Neural cell (in vitro differentiated cells): ENCODE data around the gene TMEM125. TPM values are rescaled to one million over a fixed set of nuclear protein-coding genes. Genes with fewer than 3 reads are reported as not detected.

Experiments used
- H2AFZ ChIP-seq: fragments of 200-600, 300-800 bp; sonication (generic), shearing (Covaris generic); 2 replicates; pipeline ENCODE4 v1.6.0; 2014; ENCODE audit warnings: low read depth, mild to moderate bottlenecking, antibody characterized with exemption, low read length, moderate library complexity
- H3F3A ChIP-seq: fragments of 200-600 bp; shearing (Covaris generic); 2 replicates; pipeline ENCODE4 v1.6.1; 2016; ENCODE audit warnings: mild to moderate bottlenecking, moderate library complexity, mixed read lengths, antibody characterized with exemption, low read length; ENCODE audit not compliant: insufficient read depth, poor library complexity, severe bottlenecking
- H3K27ac ChIP-seq: fragments of 200-600, 300-800 bp; sonication (generic), shearing (Covaris generic); 2 replicates; pipeline ENCODE4 v1.5.1; 2014; ENCODE audit warnings: mild to moderate bottlenecking, low read length, moderate library complexity
- H3K27me3 ChIP-seq: fragments of 300-800, 200-600 bp; sonication (generic), shearing (Covaris generic); 2 replicates; pipeline ENCODE4 v1.6.0; 2014; ENCODE audit warnings: mild to moderate bottlenecking, low read depth, low read length, moderate library complexity; ENCODE audit not compliant: insufficient read depth
- H3K36me3 ChIP-seq: fragments of 300-800, 200-600 bp; sonication (generic), shearing (Covaris generic); 2 replicates; pipeline ENCODE4 v1.5.1; 2014; ENCODE audit warnings: mild to moderate bottlenecking, antibody characterized with exemption, low read length, moderate library complexity; ENCODE audit not compliant: insufficient read depth
- H3K4me2 ChIP-seq: fragments of 300-800, 200-600 bp; sonication (generic), shearing (Covaris generic); 2 replicates; pipeline ENCODE4 v1.6.0; 2014; ENCODE audit warnings: mild to moderate bottlenecking, low read length
- H3K4me3 ChIP-seq: fragments of 300-800, 200-600 bp; sonication (generic), shearing (Covaris generic); 2 replicates; pipeline ENCODE4 v1.5.1; 2014; ENCODE audit warnings: mild to moderate bottlenecking, low read length, moderate library complexity
- H3K79me2 ChIP-seq: fragments of 200-600 bp; shearing (Covaris generic); replicated peaks from 2 replicates; pipeline ENCODE4 v1.6.0; 2014; ENCODE audit warnings: mild to moderate bottlenecking, low read length, moderate library complexity; ENCODE audit not compliant: insufficient read depth
- H3K9ac ChIP-seq: fragments of 300-800, 200-600 bp; sonication (generic), shearing (Covaris generic); 2 replicates; pipeline ENCODE4 v1.6.1; 2016; ENCODE audit warnings: mild to moderate bottlenecking, low read length, mixed read lengths
- H3K9me2 ChIP-seq: fragments of 200-600 bp; shearing (Covaris generic); 2 replicates; pipeline ENCODE4 v1.6.1; 2016; ENCODE audit warnings: mild to moderate bottlenecking, low read length, mixed read lengths; ENCODE audit not compliant: insufficient read depth
- H3K9me3 ChIP-seq: fragments of 200-600, 300-800 bp; sonication (generic), shearing (Covaris generic); 2 replicates; pipeline ENCODE4 v1.6.1; 2016; ENCODE audit warnings: mild to moderate bottlenecking, mixed run types, low read length, moderate library complexity, mixed read lengths
- H4K20me1 ChIP-seq: fragments of 200-600 bp; shearing (Covaris generic); 2 replicates; pipeline ENCODE4 v1.6.1; 2016; ENCODE audit warnings: mild to moderate bottlenecking, mixed run types; ENCODE audit not compliant: insufficient read depth
- CTCF ChIP-seq: fragments of 450-650 bp; IDR thresholded peaks from 2 replicates; pipeline ENCODE4 v1.5.1; 2014; ENCODE audit warnings: antibody characterized with exemption, mild to moderate bottlenecking, moderate library complexity; ENCODE audit not compliant: poor library complexity, severe bottlenecking
- EP300 ChIP-seq: fragments of 450-650 bp; conservative IDR thresholded peaks from 2 replicates; pipeline ENCODE4 v1.6.1; 2014; ENCODE audit warnings: antibody characterized with exemption, mild to moderate bottlenecking, moderate library complexity; ENCODE audit not compliant: poor library complexity, severe bottlenecking
- EZH2 ChIP-seq: fragments of 200-600, 300-800 bp; shearing (Covaris generic), sonication (generic); IDR thresholded peaks from 2 replicates; pipeline ENCODE4 v1.6.1; 2014; ENCODE audit warnings: antibody characterized with exemption, low read length, borderline replicate concordance, mild to moderate bottlenecking; ENCODE audit not compliant: insufficient read depth, poor library complexity, severe bottlenecking
- MXI1 ChIP-seq: fragments of 450-650 bp; conservative IDR thresholded peaks from 2 replicates; pipeline ENCODE4 v1.6.1; 2014; ENCODE audit warnings: antibody characterized with exemption, mild to moderate bottlenecking; ENCODE audit not compliant: poor library complexity, severe bottlenecking
- POLR2AphosphoS5 ChIP-seq: IDR thresholded peaks from 2 replicates; pipeline ENCODE4 v1.6.1; 2012
- RAD21 ChIP-seq: fragments of 450-650 bp; conservative IDR thresholded peaks from 2 replicates; pipeline ENCODE4 v1.6.1; 2014; ENCODE audit warnings: antibody characterized with exemption, mild to moderate bottlenecking, moderate library complexity
- REST ChIP-seq: IDR thresholded peaks from 2 replicates; pipeline ENCODE4 v1.6.1; 2012; ENCODE audit warnings: borderline replicate concordance
- SMC3 ChIP-seq: fragments of 450-650 bp; conservative IDR thresholded peaks from 2 replicates; pipeline ENCODE4 v1.6.1; 2014; ENCODE audit warnings: antibody characterized with exemption, mild to moderate bottlenecking, moderate library complexity; ENCODE audit not compliant: poor library complexity
- TAF1 ChIP-seq: IDR thresholded peaks from 2 replicates; pipeline ENCODE4 v1.6.1; 2012; ENCODE audit warnings: low read depth
- polyA plus RNA-seq: library from polyadenylated mRNA; depleted of rRNA; stranded (reverse); fragments of >200 nt; gene quantifications from 2 replicates; pipeline ENCODE4 v1.2.3, GENCODE V29; 2014

Gene TMEM125
- polyA plus RNA-seq, 1 donor from 2014 or later: not detected

GRCh38 chr1:43314233-43314632 lies 44.5 kb downstream of the TMEM125 start:
- Histone ChIP-seq H3K27ac (no peak overlapping the region), H3K9ac (no peak overlapping the region), H3K9me3 (no peaks in the 10 kb centered on the region), H3K4me2 (no peak overlapping the region), H2AFZ (no peak overlapping the region), H3K36me3 (no peaks in the 10 kb centered on the region), H3K79me2 (no peaks in the 10 kb centered on the region), H3K4me3 (no peak overlapping the region), H3F3A (no peaks in the 10 kb centered on the region), H3K27me3 (no peaks in the 10 kb centered on the region), H3K9me2 (no peaks in the 10 kb centered on the region), H4K20me1 (no peaks in the 10 kb centered on the region)
- TF ChIP-seq RAD21 (no peak), SMC3 (no peak), EP300 (no peak), REST (no peak), POLR2AphosphoS5 (no peak), TAF1 (no peak), EZH2 (no peak)

- no peaks in the 10 kb centered on the region for H3K9me3 ChIP-seq
- H3K9me2 ChIP-seq: no peaks in the 10 kb centered on the region
- H3K27ac ChIP-seq: no peak overlapping the region
- H3K27me3 ChIP-seq: no peaks in the 10 kb centered on the region
- H3K36me3 ChIP-seq: no peaks in the 10 kb centered on the region
- TF ChIP-seq CTCF (no peak), EZH2 (no peak), MXI1 (no peak), EP300 (no peak), TAF1 (no peak), RAD21 (no peak), SMC3 (no peak), REST (no peak)
- no peak overlapping the region for H3K9ac ChIP-seq
- no peaks in the 10 kb centered on the region for H3F3A ChIP-seq
- no peak overlapping the region for H2AFZ ChIP-seq
- H3K79me2 ChIP-seq: no peaks in the 10 kb centered on the region
- no peak overlapping the region for H3K4me2 ChIP-seq
- no peaks in the 10 kb centered on the region for H4K20me1 ChIP-seq
- no peak overlapping the region for H3K4me3 ChIP-seq
These were observed 45.7 kb downstream of the TMEM125 start for GRCh38 chr1:43315481-43315880.
